GM18858 (cell line): ENCODE results near the gene ARL6IP1.
"Not testable (repeated sequence)": the region's sequence is repeated elsewhere in the genome, so short reads cannot be mapped to it uniquely, and the experiment has no call there.

Experiments
- ATAC-seq: cut with Tn5 transposase; IDR thresholded peaks from one replicate; pipeline ENCODE4 v1.9.1; 2021; ENCODE audit not compliant: unreplicated experiment

Gene ARL6IP1

GRCh38 chr16:18800293-18800692, 1.1 kb downstream of the ARL6IP1 start:
- no peak for ATAC-seq

DNA sequence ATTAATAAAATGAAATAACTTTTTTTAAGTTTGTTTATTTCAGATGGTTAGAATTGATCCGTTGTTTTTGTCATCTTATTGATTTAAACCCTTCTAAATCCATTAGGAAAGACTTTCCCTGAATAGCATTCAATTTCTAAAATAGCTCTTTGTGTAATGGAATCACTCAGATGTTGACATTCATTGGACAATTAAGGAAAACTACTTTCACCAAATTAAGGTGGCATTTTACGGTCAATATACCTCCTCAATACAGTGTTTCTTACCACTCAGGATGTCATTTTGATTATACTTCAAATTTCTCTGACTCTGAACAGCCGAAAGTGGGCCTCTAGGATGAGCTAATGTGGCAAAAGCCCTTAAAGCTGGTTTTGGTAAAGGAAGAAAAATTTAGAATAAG, 1.8 kb downstream of the ARL6IP1 start:
- ATAC-seq, result no peak

DNA sequence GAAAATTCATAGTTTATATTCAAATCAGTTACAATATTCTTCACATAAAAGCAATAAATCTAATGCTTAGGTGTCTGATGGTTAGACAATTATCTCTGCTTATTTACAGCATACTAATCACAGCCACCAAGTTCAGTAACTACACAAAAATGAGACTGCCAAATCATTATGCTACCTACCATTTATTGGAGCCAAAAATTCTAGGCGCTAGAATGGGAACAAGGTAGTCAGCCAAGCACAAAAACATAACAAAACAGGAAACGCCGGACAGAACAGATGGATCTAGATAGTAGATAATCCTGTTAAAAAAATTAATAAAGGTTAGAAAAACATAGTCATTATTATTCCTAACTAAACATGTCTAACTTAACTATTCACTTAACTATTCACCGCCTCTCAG, 3.6 kb downstream of the ARL6IP1 start:
- no peak for ATAC-seq

DNA sequence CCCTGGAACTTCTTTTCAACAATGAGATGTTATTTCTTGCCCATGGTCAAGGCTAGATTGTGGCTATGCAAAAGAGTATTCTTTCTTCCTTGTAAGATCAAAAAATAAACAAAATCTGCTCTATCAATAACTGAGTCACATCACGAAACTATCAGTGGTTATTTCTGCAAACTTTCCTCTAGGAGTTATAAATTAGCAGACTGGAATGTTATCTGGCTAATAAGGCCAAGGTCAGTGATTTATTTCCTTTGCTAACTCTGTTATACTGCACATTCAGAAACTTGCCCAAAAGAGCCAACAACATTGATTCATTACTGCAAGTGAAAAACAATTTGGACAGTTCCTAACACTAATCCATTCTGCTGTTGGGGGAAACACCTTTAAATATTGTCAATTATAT, 5.0 kb downstream of the ARL6IP1 start:
- no peak for ATAC-seq

DNA sequence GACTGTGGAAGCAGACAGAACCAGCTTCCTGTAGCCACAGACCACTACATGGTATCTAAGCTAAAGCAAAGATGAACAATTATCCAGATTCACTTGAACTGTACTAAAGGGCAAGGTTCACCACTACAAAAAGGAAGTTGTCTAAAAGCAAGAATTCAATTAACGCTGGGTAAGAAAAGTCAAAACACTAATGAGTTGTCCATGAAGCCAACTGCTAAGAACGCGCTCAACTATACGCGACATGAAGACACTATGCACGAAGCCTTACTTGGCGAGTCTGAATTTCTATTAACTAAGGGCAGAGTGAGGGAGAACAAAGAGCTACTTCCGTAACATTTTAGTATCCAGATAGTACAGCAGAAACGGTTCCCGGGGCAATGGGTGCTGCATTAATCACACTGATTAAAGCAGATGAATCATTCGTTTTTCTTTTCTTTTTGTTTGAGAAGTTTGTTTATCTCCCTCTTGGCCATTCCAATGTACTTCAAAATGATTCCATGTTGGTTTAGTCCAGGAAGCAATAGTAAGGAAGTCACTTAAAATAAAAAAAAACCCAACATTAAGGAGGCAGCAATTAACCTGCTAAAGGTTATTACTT, 8.4 kb downstream of the ARL6IP1 start:
- no peak for ATAC-seq

- peak; percentile 77 for ATAC-seq
Observed at GRCh38 chr16:18789850-18790706, 11.3 kb downstream of the ARL6IP1 start, which contains the start of gene RPS15A. RPS15A (minus strand) TSS chr16:18790334; CDS start chr16:18789113, 1,221 bp downstream.

DNA sequence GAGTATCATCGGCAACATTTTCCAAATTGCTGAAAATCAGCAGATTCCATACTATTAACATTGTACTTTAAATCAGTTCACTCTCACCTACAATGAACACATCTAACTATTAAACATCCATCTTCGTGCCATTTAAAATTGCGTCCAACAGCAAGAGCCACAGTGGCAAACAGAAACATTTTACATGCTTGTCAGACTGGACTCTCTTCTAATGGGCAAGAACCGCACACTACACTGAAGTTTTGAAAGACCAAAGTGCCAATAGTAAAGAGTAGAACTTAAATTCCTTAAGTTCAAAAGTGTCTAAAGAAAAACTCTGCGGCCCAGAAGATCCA, 11.9 kb downstream of the ARL6IP1 start:
- ATAC-seq, result no peak

DNA sequence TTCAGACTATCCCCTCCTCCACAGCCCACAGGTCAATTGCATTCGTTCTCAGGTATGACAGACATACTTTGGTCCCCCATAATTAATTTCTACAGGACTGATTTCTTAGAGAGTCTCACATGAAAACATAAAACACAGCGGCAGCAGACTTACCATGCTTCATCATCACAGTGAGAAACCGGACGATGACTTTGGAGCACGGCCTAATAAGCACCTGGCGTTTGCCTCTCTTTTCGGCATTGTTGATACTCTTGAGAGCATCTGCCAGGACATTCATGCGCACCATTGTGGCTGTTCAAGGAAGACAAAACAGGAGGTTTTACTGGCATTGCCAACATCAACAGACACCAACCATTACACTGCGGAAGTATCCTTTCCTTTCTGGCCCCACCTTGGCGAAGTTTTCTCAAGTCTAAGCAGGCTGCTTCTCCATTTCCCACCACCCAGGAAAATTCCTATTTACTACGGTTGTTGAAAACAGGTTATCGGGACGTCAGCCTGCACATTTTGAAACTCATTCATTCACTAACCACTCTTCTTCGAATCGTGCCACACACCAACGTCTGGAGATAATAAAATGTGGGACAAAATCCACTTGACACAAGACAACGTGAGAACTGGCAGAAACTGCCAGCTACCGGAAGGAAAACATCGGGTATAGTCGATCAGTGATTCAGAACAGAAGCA, 12.4 kb downstream of the ARL6IP1 start:
- ATAC-seq, result no peak

DNA sequence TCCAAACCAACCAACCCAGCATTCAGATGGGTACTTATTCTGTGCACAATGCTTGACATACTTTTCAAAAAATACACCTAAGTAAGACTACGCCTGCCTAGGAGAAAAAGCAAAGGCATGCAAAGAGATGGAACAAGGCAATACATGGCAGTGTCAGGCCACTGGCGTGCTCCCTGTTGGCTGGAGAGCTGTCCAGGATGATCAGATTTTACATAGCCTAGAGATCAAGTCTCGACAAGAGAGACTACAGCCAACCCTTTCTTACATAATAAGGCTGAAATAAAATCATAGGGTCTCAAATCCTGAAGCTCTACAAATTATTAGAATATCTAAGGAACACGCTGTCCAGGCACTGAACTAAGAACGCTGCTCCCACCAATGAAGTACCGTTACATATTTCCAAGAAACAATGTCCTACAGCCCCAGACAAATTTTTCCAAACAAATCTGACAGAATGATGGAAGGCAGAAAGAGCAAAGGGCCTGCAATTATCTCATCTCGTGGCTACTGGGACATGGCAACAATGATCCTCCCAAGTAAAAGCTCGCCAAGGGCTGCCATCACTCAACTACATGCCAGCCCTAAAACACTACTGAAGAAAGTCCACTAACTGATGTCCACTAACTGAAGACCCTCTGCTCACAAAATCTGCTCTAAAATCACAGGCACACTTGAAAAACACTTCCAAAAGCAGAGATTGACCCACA, 16.3 kb downstream of the ARL6IP1 start:
- no peak for ATAC-seq

GRCh38 chr16:18783430-18784341, 17.7 kb downstream of the ARL6IP1 start:
- ATAC-seq, result no peak

- no peak for ATAC-seq
Observed at GRCh38 chr16:18782697-18783429, 18.5 kb downstream of the ARL6IP1 start.

- ATAC-seq, result not testable (repeated sequence)
Observed at GRCh38 chr16:18781232-18781631, 20.1 kb downstream of the ARL6IP1 start.

- ATAC-seq, result not testable (repeated sequence)
Observed at GRCh38 chr16:18780460-18781026, 20.8 kb downstream of the ARL6IP1 start.

DNA sequence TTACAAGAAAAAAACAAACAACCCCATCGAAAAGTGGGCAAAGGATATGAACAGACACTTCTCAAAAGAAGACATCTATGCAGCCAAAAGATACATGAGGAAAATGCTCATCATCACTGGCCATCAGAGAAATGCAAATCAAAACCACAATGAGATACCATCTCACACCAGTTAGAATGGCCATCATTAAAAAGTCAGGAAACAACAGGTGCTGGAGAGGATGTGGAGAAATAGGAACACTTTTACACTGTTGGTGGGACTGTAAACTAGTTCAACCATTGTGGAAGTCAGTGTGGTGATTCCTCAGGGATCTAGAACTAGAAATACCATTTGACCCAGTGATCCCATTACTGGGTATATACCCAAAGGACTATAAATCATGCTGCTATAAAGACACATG, 23.7 kb downstream of the ARL6IP1 start:
- not testable (repeated sequence) for ATAC-seq

GRCh38 chr16:18776334-18776733, 25.0 kb downstream of the ARL6IP1 start:
- ATAC-seq, result not testable (repeated sequence)

DNA sequence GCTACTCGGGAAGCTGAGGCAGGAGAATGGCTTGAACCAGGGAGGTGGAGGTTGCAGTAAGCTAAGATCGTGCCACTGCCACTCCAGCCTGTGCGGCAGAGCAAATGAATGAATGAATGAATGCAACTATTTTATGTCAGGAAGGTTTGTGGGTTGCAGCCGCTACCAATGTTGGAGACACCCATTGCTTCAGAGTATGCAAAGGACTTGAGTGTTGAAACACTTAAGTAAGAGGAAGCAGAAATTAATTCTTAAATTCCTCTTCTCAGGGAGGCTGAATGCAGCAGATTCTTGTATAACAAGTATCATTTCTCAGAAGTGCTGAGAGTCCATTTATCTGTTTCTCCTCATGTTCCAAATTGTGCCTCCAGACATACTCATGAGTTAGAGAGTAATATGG, 26.7 kb downstream of the ARL6IP1 start:
- ATAC-seq, result not testable (repeated sequence)

DNA sequence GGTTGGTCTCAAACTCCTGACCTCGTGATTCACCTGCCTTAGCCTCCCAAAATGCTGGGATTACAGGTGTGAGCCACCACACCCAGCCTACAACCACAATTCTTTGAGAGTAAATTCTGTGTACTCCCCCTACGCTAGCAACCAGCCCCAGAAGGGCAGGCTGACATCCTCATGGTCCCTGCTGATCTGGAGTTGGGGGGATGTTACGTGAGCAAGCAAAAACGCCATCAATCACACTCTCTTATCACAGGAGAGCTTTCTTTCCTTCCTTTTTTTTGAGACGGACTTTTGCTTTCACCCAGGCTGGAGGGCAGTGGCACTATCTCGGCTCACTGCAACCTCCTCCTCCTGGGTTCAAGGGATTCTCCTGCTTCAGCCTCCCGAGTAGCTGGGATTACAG, 29.2 kb downstream of the ARL6IP1 start:
- ATAC-seq, result not testable (repeated sequence)

- ATAC-seq, result not testable (repeated sequence)
Observed at GRCh38 chr16:18770336-18770962, 30.9 kb downstream of the ARL6IP1 start.

DNA sequence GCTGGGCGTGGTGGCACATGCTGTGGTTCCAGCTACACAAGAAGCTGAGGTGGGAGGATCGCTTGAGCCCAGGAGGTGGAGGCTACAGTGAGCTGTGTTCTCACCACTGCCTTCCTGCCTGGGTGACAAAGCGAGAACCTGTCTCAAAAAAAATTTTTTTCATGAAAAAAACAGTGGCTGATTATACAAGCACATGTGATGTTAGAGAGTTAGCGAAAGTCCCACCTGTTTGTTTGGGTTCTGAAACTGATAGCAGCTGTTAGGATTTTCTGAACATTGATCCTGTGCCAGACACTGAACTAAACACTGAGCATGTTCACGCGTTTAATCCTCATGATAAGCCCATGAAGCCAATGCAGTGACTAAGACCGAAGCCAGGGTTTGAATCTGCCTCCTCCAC, 34.1 kb downstream of the ARL6IP1 start:
- ATAC-seq, result not testable (repeated sequence)
